Activated naive CD4-positive, alpha-beta T cell treated with anti-CD3 and anti-CD28 coated beads, Interleukin-2, amount 50 U/mL, for 72 hours (primary cell): Measurements from ENCODE around the gene SLC6A11. TPM values are rescaled to one million over a fixed set of nuclear protein-coding genes. Genes with fewer than 3 reads are reported as not detected.

Source experiments
- ATAC-seq, 2 donors: fragments of 150-1000 bp; cut with Tn5 transposase; 2 replicates each; pipeline ENCODE4 v1.10.0; 2021; ENCODE audit warnings: mild to moderate bottlenecking in 2 of 2, moderate library complexity in 2 of 2
- DNase-seq, 2 donors: peaks; one replicate each; pipeline ENCODE4 v3.0.0; 2021 to 2022; ENCODE audit warnings: low spot score in 2 of 2
- H3K27ac Mint-ChIP-seq, 2 donors: one replicate each; pipeline ENCODE4 v1.8.0; 2022; ENCODE audit warnings: mild to moderate bottlenecking in 2 of 2, mixed read lengths in 2 of 2
- H3K36me3 Mint-ChIP-seq, 2 donors: one replicate each; pipeline ENCODE4 v1.8.0; 2022; ENCODE audit warnings: mixed read lengths in 2 of 2
- H3K9me3 Mint-ChIP-seq, 2 donors: one replicate each; pipeline ENCODE4 v1.8.0; 2022; ENCODE audit warnings: mixed read lengths in 2 of 2
- total RNA-seq, 2 donors: library from RNA; stranded (reverse); gene quantifications; one replicate each; pipeline ENCODE4 v1.2.3, GENCODE V29; 2022

SLC6A11 gene
- total RNA-seq, 2 donors from 2014 or later = not detected

DNA sequence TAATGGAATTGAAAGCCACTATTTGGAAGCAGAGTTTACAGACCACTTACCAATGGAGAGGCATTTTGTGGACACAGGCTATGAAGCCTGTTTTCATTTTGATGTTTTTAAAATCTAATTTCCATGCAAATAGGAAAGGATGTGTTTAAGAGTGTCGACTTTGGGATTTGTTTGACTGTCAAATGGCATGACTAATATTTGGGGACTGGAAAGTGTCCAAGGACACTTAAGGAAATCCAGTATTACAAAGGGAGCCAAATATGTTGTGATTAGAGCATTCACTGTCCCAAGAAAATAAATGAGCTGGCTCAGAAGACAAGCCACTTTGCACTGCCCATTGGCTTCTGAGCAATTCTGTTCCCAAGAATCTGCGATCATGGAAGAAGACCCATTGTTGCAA is 34.0 kb upstream of the SLC6A11 start:
- Mint-ChIP-seq H3K9me3 (no peaks in the 10 kb centered on the region), H3K36me3 (no peaks in the 10 kb centered on the region), H3K27ac (no peak overlapping the region)
- no peak for DNase-seq
- no peak for ATAC-seq

DNA sequence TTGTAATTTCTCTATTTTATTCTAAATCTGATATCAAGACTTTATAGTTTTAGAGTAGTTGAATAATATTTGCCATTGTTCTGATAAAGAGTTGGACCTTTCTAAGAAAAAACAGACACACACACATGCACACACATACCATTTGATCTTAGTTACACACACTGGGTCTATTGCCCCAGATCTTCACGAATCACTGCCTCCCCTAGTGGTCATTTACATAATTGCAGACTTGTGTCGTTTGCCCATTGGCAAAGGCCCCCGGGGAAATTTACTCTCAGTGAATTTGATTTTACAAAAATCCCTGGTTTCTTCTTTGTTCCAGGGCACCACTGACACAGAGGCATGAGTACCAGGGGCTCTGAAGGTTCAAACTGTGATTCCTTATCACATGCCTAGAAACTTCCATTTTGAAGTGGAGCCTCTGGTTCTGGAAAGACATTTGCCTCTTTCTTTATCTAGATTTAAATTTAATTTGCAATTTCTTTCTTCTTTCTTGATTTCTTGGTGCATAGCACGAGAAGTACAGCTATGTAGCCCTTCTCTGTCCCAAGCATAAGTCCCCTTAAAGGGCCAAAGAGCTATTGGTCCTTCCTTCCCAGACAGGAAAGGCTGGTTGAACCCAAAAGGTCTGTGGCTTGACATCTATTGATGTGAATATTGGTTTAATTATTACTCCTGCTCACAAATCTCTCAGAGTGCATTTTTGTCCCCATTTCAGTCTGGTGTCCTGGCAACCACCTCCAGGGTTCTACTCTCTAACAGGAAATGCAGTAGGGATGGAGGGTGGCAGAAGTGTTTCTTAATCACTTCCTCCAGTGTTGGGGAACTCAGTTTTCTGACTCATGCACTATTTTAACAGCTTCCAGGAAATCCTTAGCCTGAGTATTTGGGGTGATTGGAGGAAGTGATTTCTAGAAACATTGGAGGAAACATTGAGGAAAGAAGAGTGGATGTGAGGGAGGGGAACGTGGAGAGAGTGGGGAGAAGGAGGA is 32.4 kb upstream of the SLC6A11 start:
- H3K36me3 Mint-ChIP-seq = no peaks in the 10 kb centered on the region
- ATAC-seq (no peak), DNase-seq (peak in 1 of 2 donors; percentile 55)
- peak overlapping the region in 1 of 2 donors; percentile 9 for H3K27ac Mint-ChIP-seq
- H3K9me3 Mint-ChIP-seq = no peaks in the 10 kb centered on the region

DNA sequence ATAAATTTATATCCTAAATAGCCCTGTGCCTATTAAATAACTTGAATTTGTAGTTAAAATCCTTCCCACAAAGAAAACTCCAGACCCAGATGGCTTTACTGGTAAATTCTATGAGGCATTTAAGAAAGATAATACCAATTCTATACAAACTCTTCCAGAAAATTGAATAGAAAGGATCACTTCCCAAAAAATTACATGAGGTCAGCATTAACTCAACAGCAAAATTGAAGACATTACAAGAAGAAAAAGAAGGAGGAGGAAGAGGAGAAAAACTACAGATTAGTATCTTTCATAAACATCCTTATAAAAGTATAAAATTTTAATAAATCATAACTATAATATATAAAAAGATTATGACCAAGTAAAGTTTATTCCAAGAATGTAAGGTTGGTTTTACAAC is 29.4 kb upstream of the SLC6A11 start:
- DNase-seq = no peak
- Mint-ChIP-seq H3K36me3 (no peaks in the 10 kb centered on the region), H3K27ac (no peak overlapping the region), H3K9me3 (no peaks in the 10 kb centered on the region)
- no peak for ATAC-seq

DNA sequence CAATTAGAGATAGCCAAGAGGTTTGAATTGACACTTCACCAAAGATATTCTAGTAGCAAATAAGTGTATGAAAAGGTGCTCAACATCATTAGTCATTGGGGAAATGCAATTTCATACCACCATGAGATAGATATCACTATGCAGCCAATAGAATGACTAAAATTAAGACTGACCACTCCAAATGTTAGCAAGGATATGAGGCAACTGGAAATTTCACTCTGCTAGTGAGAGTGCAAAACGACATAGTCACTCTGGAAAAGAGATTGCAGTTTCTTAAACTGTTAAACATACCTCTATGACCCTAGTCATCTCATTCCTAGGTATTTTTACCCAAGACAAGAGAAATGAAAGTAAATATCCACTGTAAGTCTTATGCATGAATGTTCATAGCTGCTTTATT is 27.6 kb upstream of the SLC6A11 start:
- Mint-ChIP-seq H3K27ac (no peak overlapping the region), H3K9me3 (no peaks in the 10 kb centered on the region), H3K36me3 (no peaks in the 10 kb centered on the region)
- DNase-seq (no peak), ATAC-seq (no peak)

- no peaks in the 10 kb centered on the region for H3K9me3 Mint-ChIP-seq
- H3K36me3 Mint-ChIP-seq = no peaks in the 10 kb centered on the region
- no peak overlapping the region for H3K27ac Mint-ChIP-seq
- no peak for DNase-seq
- ATAC-seq = no peak
Observed at GRCh38 chr3:10790713-10791112, 25.3 kb upstream of the SLC6A11 start.

GRCh38 chr3:10792208-10792607 is 23.8 kb upstream of the SLC6A11 start:
- Mint-ChIP-seq H3K36me3 (no peaks in the 10 kb centered on the region), H3K9me3 (no peaks in the 10 kb centered on the region), H3K27ac (no peak overlapping the region)
- ATAC-seq (no peak), DNase-seq (no peak)

DNA sequence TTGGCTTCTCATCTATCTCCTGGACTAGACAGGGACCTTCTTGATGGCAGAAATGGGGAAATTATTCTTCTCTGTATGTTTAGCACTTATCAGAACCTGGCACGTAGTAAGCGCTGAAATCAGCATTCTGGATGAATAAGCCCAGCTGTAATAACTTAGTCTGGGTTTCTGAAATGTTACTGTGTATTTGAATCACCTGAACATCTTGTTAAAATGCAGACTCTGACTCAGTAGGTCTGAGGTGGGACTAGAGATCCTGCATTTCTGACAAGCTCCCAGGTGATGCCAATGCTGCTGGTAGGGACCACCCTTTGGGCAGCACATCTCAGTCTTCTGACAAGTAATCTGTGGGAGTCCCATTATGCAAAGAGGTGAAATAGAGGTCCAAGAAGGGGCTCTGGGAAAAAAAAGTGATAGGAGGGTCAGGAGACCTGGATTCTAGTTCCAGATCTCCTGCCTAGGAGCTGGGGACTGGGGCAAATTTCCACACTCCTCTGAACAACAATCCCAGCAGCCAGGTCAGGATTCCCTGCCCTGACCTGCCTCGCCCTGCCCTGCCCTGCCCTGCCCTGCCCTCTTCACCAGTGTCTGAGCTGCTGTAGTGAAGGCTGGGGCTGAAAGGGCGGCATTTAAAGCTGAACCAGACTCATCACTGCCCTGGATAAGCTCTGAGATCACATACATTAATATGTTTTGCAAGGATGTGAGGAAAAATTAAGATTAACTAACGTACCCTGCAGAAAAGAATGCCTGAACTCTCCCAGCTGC is 17.2 kb upstream of the SLC6A11 start:
- ATAC-seq (no peak), DNase-seq (no peak)
- Mint-ChIP-seq H3K36me3 (no peaks in the 10 kb centered on the region), H3K27ac (no peak overlapping the region), H3K9me3 (no peaks in the 10 kb centered on the region)

- H3K36me3 Mint-ChIP-seq = no peaks in the 10 kb centered on the region
- ATAC-seq = no peak
- no peak for DNase-seq
Observed at GRCh38 chr3:10804183-10804648, 11.8 kb upstream of the SLC6A11 start.

GRCh38 chr3:10806006-10806405 is 10.0 kb upstream of the SLC6A11 start:
- DNase-seq (no peak), ATAC-seq (no peak)
- no peaks in the 10 kb centered on the region for H3K36me3 Mint-ChIP-seq
- no peaks in the 10 kb centered on the region for H3K9me3 Mint-ChIP-seq
- no peak overlapping the region for H3K27ac Mint-ChIP-seq

More at GRCh38 chr3:10804183-10804648, 11.8 kb upstream of the SLC6A11 start:
- H3K9me3 Mint-ChIP-seq = no peaks in the 10 kb centered on the region
- H3K27ac Mint-ChIP-seq = no peak overlapping the region

- DNase-seq (no peak), ATAC-seq (no peak)
- no peaks in the 10 kb centered on the region for H3K9me3 Mint-ChIP-seq
- no peak overlapping the region for H3K27ac Mint-ChIP-seq
- no peaks in the 10 kb centered on the region for H3K36me3 Mint-ChIP-seq
Observed at GRCh38 chr3:10808130-10808735, 7.8 kb upstream of the SLC6A11 start.

DNA sequence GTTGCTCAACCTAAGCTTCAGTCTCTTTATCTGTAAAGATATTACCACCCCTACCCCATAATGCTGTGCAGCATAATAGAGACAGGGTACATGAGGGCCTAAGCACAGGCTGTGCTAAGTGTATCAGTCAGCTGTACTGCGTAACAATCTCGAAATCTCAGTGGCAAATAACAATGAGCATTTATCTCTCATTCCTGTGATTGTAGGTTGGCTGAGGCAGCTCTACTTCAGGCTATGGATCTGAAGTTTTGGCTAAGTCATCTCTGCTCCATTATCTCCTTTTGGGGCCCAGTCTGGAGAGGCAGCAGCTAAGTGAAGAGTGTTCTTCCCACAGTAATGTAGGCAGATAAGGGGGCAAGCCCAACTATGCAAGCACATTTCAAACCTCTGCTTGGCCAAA is 7.1 kb upstream of the SLC6A11 start:
- no peak overlapping the region for H3K27ac Mint-ChIP-seq
- H3K36me3 Mint-ChIP-seq = no peaks in the 10 kb centered on the region
- no peak for DNase-seq
- H3K9me3 Mint-ChIP-seq = no peaks in the 10 kb centered on the region
- ATAC-seq = no peak

- DNase-seq = no peak
- H3K9me3 Mint-ChIP-seq = no peaks in the 10 kb centered on the region
- no peaks in the 10 kb centered on the region for H3K36me3 Mint-ChIP-seq
- no peak overlapping the region for H3K27ac Mint-ChIP-seq
- no peak for ATAC-seq
Observed at GRCh38 chr3:10810376-10810775, 5.7 kb upstream of the SLC6A11 start.

DNA sequence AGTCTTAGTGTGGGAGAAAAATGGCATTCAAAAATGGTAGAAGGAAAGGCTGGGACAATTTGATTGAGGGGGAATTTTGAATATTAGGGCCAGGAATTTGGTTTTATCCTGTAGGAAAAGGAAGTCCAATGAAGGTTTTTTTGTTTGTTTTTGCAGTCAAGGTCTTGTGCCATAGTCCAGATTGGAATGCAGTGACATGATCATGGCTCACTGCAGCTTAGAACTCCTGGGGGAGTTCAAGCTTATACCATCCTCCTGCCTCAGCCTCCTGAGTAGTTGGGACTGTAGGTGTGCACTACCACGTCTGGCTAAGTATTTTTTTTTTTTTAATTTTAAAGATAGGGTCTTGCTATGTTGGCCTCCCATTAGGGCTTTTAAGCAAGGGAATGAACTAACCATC is 2.6 kb upstream of the SLC6A11 start:
- ATAC-seq = no peak
- H3K27ac Mint-ChIP-seq = no peak overlapping the region

DNA sequence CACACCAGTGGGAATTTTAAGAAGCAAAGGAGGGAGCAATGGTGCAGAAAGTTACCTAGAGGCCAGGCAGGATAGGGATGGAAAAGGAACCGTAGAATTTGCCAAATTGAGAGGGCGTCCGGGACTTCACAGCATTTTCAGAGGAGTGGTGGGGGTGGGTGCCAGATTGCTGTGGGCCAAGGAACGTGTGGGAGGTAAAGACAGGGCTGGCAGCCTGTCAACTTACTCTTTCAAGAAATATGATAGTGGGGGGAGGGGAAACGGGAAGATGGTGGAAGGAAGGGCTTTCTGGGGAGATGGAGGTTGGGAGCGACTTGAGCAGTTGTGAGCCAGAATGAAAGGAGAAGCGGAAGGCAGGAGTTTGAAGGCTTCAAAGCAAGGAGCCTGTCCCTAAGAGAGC is 1.4 kb upstream of the SLC6A11 start:
- H3K36me3 Mint-ChIP-seq = no peaks in the 10 kb centered on the region
- H3K27ac Mint-ChIP-seq = no peak overlapping the region

More for the DNA sequence above, 2.6 kb upstream of the SLC6A11 start:
- no peaks in the 10 kb centered on the region for H3K9me3 Mint-ChIP-seq
- DNase-seq = no peak
- no peaks in the 10 kb centered on the region for H3K36me3 Mint-ChIP-seq

DNA sequence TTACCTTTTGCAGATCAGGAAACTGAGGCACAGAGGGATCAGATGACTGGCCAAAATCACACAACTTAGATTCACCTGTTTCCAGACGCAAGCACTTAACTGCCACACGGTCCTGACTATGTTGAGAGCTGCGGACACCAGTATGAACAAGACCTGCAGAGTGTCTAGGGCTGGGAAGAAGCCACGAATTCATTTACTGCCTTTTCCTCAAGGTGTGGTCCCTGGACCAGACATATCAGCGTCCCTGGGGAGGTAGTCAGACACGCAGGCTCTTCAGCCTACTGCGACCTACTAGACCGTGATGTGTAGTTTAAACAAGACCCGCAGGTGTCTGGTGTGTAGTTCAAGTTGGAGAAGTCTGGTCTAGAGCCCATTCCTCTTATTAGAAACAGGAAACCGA is 541 bp upstream of the SLC6A11 start:
- Mint-ChIP-seq H3K27ac (no peak overlapping the region), H3K9me3 (no peaks in the 10 kb centered on the region), H3K36me3 (no peaks in the 10 kb centered on the region)
- DNase-seq (no peak), ATAC-seq (no peak)

More for the DNA sequence above, 1.4 kb upstream of the SLC6A11 start:
- ATAC-seq (no peak), DNase-seq (no peak)
- H3K9me3 Mint-ChIP-seq = no peaks in the 10 kb centered on the region

- Mint-ChIP-seq H3K27ac (no peak overlapping the region), H3K36me3 (no peaks in the 10 kb centered on the region), H3K9me3 (no peaks in the 10 kb centered on the region)
- no peak for ATAC-seq
- DNase-seq = no peak
Observed at GRCh38 chr3:10816863-10817253, 830 bp downstream of the SLC6A11 start.

DNA sequence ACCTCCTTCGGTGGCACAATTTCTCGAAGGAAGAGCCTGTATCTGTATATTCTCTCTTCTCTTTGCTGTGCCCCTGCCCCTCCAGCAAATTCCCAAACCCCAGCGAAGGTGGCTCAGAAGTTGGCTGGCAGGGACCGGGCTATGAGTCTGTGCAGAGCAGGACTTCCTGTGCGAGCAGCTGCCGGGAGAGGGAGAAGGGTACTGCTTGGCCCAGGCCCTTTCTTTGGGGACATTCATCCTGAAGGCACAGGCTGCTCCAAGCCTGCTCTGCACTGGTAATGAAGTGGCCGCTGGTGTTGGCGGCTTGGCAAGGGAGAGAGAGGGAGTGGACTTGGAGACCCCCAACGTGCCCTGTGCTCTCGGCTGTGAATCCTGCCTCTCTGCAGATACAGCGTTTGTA is 1.5 kb downstream of the SLC6A11 start:
- no peaks in the 10 kb centered on the region for H3K9me3 Mint-ChIP-seq
- H3K36me3 Mint-ChIP-seq = no peaks in the 10 kb centered on the region
- H3K27ac Mint-ChIP-seq = no peak overlapping the region
- ATAC-seq (no peak), DNase-seq (no peak)
